ENCODE results near the gene ABL1.

DNA sequence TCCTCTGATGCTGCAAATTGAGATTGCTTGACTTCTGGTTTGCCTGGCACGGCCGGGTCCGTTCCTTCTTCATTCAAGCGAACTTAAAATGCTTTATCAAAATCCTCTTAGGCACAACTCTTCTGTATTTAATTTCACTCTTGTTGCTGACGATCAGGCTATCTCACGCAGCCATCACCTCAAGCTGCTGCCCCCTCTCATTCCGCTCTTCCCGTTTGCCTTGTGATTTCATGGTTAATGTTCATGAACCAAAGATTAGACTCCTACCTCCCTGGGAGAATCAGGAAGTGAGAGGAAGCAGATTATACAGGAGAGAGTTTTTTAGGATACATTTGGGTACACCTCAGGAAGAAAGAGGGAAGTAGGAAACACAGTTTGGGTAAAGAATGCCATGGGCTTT is 38.9 kb downstream of the ABL1 start:
- TF ChIP-seq ZFP30 (CRISPR knock-in tag; IDR thresholded peaks at IDR 0.05) (no peak), TOX (CRISPR knock-in tag; IDR thresholded peaks at IDR 0.05; ENCODE audit: borderline replicate concordance) (no peak), ZNF565 (CRISPR knock-in tag; conservative IDR thresholded peaks at IDR 0.05; ENCODE audit: low read depth) (no peak), ARNTL (CRISPR knock-in tag; IDR thresholded peaks at IDR 0.05; ENCODE audit: borderline replicate concordance, low read depth) (no peak), TCF4 (CRISPR knock-in tag; IDR thresholded peaks at IDR 0.05; ENCODE audit: borderline replicate concordance) (no peak), ISL1 (CRISPR knock-in tag; IDR thresholded peaks at IDR 0.05) (no peak), ZFP3 (CRISPR knock-in tag; IDR thresholded peaks at IDR 0.05) (no peak)
- TF ChIP-seq, protein P1, sequence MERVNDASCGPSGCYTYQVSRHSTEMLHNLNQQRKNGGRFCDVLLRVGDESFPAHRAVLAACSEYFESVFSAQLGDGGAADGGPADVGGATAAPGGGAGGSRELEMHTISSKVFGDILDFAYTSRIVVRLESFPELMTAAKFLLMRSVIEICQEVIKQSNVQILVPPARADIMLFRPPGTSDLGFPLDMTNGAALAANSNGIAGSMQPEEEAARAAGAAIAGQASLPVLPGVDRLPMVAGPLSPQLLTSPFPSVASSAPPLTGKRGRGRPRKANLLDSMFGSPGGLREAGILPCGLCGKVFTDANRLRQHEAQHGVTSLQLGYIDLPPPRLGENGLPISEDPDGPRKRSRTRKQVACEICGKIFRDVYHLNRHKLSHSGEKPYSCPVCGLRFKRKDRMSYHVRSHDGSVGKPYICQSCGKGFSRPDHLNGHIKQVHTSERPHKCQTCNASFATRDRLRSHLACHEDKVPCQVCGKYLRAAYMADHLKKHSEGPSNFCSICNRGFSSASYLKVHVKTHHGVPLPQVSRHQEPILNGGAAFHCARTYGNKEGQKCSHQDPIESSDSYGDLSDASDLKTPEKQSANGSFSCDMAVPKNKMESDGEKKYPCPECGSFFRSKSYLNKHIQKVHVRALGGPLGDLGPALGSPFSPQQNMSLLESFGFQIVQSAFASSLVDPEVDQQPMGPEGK (CRISPR knock-in tag; IDR thresholded peaks at IDR 0.05; ENCODE audit: borderline replicate concordance) = no peak
